Fibroblast of villous mesenchyme (primary cell): Measurements from ENCODE around the gene LYVE1. TPM values are rescaled to one million over a fixed set of nuclear protein-coding genes. Genes with fewer than 3 reads are reported as not detected.

ENCODE experiments used
- DNase-seq: peaks from one replicate; pipeline ENCODE4 v3.0.0-alpha.2; 2010; ENCODE audit warnings: low read depth
- H3K4me3 ChIP-seq: 2 replicates; pipeline ENCODE4 v1.5.1; 2011; ENCODE audit warnings: low read depth, mild to moderate bottlenecking, low read length
- total RNA-seq: library from RNA; depleted of rRNA; stranded (reverse); fragments of >200 nt; gene quantifications from 2 replicates; pipeline ENCODE4 v1.2.3, GENCODE V29; 2012
- TF ChIP-seq, protein P1 (sequence below): IDR thresholded peaks from 2 replicates; pipeline ENCODE4 v1.5.1; 2012; ENCODE audit warnings: low read depth, mild to moderate bottlenecking, low read length; ENCODE audit not compliant: insufficient read depth

The LYVE1 gene
- total RNA-seq, 1 donor = not detected

DNA sequence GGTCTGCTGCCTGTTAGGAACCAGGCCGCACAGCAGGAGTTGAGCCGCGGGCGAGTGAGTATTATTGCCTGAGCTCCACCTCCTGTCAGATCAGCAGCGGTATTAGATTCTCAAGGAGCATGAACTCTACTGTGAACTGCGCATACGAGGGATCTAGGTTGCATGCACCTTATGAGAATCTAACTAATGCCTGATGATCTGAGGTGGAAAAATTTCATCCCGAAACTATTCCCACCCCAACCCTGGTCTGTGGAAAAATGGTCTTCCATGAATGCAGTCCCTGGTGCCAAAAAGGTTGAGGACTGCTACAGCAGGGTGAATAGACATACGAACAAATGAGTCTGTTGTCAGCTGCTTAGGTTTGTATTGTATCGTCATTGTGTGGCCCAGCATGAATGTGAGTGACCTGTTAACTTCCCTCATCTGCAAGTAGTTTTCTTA is 57.3 kb downstream of the LYVE1 start:
- no peak overlapping the region for H3K4me3 ChIP-seq
- DNase-seq = no peak
- TF ChIP-seq, protein P1, sequence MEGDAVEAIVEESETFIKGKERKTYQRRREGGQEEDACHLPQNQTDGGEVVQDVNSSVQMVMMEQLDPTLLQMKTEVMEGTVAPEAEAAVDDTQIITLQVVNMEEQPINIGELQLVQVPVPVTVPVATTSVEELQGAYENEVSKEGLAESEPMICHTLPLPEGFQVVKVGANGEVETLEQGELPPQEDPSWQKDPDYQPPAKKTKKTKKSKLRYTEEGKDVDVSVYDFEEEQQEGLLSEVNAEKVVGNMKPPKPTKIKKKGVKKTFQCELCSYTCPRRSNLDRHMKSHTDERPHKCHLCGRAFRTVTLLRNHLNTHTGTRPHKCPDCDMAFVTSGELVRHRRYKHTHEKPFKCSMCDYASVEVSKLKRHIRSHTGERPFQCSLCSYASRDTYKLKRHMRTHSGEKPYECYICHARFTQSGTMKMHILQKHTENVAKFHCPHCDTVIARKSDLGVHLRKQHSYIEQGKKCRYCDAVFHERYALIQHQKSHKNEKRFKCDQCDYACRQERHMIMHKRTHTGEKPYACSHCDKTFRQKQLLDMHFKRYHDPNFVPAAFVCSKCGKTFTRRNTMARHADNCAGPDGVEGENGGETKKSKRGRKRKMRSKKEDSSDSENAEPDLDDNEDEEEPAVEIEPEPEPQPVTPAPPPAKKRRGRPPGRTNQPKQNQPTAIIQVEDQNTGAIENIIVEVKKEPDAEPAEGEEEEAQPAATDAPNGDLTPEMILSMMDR = no peak

Other genes with a start within 250 kb of the LYVE1 start
- gene AMPD3, start 113.4 kb downstream of the LYVE1 start, total RNA-seq = 14.5 and 22.9 TPM in 2 replicates
- gene RNF141, start 27.5 kb downstream of the LYVE1 start, total RNA-seq = 18.0 and 31.1 TPM in 2 replicates
- 66.0 and 89.4 TPM in 2 replicates for gene IRAG1, start 125.1 kb upstream of the LYVE1 start, total RNA-seq
- 20.6 and 36.7 TPM in 2 replicates for gene CTR9, start 182.6 kb upstream of the LYVE1 start, total RNA-seq
- 898 and 1,093 TPM in 2 replicates for gene EIF4G2, start 240.3 kb upstream of the LYVE1 start, total RNA-seq